HepG2 (cell line): ENCODE measurements around the gene SYNGR1.
"Not testable (repeated sequence)": the region's sequence is repeated elsewhere in the genome, so short reads cannot be mapped to it uniquely, and the experiment has no call there.

Source experiments
- EP300 ChIP-seq, 3 experiments: sonication (generic) in 1 of 3; formaldehyde crosslinking in 1 of 3; IDR thresholded peaks; 2 replicates each; pipeline versions ENCODE4 v1.5.1 to v1.6.1; 2011 to 2020; ENCODE audit warnings: low read depth in 2 of 3, low read length in 2 of 3, borderline replicate concordance in 1 of 3, improper control_type of control experiment in 1 of 3, mild to moderate bottlenecking in 1 of 3, missing genetic modification reagents in 1 of 3, moderate library complexity in 1 of 3
- FOSL2 ChIP-seq: sonication (generic); formaldehyde crosslinking; IDR thresholded peaks from 2 replicates; pipeline ENCODE4 v1.4.0; 2020; ENCODE audit warnings: missing genetic modification reagents
- HOXD1 ChIP-seq: sonication (generic); formaldehyde crosslinking; IDR thresholded peaks from 2 replicates; pipeline ENCODE4 v1.5.0; 2020; ENCODE audit warnings: missing genetic modification reagents
- ZMAT5 ChIP-seq: sonication (generic); formaldehyde crosslinking; IDR thresholded peaks from 2 replicates; pipeline ENCODE4 v1.5.0; 2020; ENCODE audit warnings: mild to moderate bottlenecking, low read depth, missing genetic modification reagents, borderline replicate concordance
- TF ChIP-seq, protein P1 (sequence below): sonication (generic); formaldehyde crosslinking; IDR thresholded peaks from 2 replicates; pipeline ENCODE4 v1.5.0; 2020; ENCODE audit warnings: mild to moderate bottlenecking, missing genetic modification reagents, moderate library complexity
- TF ChIP-seq, protein P2 (sequence below): sonication (generic); formaldehyde crosslinking; IDR thresholded peaks from 2 replicates; pipeline ENCODE4 v1.4.0; 2020; ENCODE audit warnings: mild to moderate bottlenecking, missing genetic modification reagents
- TF ChIP-seq, protein P3 (sequence below): IDR thresholded peaks from 2 replicates; pipeline ENCODE4 v1.6.1; 2012; ENCODE audit warnings: inconsistent platforms

DNA sequence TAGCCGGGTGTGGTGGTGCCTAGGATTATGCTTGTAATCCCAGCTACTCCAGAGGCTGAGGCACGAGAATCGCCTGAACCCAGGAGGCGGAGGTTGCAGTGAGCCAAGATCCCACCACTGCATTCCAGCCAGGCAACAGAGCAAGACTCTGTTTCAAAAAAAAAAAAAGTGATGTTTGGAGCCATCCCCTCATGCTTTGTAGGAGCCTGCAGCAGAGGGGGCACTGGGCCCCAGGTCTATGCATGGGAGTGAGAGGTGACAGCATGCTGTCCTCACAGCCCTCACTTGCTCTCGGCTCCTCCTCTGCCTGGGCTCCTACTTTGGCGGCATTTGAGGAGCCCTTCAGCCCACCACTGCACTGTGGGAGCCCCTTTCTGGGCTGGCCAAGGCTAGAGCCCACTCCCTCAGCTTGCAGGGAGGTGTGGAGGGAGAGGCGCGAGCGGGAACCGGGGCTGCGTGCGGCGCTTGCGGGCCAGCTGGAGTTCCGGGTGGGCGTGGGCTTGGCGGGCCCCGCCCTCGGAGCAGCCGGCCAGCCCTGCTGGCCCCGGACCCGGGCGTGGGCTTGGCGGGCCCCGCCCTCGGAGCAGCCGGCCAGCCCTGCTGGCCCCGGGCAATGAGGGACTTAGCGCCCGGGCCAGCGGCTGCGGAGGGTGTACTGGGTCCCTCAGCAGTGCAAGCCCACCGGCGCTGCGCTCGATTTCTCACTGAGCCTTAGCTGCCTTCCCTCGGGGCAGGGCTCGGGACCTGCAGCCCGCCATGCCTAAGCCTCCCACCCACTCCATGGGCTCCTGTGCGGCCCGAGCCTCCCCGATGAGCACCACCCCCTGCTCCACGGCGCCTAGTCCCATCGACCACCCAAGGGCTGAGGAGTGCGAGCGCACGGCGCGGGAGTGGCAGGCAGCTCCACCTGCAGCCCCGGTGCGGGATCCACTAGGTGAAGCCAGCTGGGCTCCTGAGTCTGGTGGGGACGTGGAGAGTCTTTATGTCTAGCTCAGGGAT, 7.6 kb downstream of the SYNGR1 start:
- not testable (repeated sequence) for TF ChIP-seq FOSL2; ZMAT5; EP300 (IDR thresholded peaks at IDR 0.05; ENCODE audit: low read depth in 2 of 2, low read length in 2 of 2); EP300 (CRISPR knock-in tag; IDR thresholded peaks at IDR 0.05; ENCODE audit: borderline replicate concordance); HOXD1 (CRISPR knock-in tag)
- TF ChIP-seq, protein P1, sequence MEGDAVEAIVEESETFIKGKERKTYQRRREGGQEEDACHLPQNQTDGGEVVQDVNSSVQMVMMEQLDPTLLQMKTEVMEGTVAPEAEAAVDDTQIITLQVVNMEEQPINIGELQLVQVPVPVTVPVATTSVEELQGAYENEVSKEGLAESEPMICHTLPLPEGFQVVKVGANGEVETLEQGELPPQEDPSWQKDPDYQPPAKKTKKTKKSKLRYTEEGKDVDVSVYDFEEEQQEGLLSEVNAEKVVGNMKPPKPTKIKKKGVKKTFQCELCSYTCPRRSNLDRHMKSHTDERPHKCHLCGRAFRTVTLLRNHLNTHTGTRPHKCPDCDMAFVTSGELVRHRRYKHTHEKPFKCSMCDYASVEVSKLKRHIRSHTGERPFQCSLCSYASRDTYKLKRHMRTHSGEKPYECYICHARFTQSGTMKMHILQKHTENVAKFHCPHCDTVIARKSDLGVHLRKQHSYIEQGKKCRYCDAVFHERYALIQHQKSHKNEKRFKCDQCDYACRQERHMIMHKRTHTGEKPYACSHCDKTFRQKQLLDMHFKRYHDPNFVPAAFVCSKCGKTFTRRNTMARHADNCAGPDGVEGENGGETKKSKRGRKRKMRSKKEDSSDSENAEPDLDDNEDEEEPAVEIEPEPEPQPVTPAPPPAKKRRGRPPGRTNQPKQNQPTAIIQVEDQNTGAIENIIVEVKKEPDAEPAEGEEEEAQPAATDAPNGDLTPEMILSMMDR (CRISPR knock-in tag): not testable (repeated sequence)
- TF ChIP-seq, protein P2, sequence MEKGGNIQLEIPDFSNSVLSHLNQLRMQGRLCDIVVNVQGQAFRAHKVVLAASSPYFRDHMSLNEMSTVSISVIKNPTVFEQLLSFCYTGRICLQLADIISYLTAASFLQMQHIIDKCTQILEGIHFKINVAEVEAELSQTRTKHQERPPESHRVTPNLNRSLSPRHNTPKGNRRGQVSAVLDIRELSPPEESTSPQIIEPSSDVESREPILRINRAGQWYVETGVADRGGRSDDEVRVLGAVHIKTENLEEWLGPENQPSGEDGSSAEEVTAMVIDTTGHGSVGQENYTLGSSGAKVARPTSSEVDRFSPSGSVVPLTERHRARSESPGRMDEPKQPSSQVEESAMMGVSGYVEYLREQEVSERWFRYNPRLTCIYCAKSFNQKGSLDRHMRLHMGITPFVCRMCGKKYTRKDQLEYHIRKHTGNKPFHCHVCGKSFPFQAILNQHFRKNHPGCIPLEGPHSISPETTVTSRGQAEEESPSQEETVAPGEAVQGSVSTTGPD (CRISPR knock-in tag): not testable (repeated sequence)
- TF ChIP-seq, protein P3, sequence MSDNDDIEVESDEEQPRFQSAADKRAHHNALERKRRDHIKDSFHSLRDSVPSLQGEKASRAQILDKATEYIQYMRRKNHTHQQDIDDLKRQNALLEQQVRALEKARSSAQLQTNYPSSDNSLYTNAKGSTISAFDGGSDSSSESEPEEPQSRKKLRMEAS: not testable (repeated sequence)
